Transverse colon (tissue), 4 donors: ENCODE data around the gene DGKD. TPM values are rescaled to one million over a fixed set of nuclear protein-coding genes. Genes with fewer than 3 reads are reported as not detected.
A peak's percentile ranks its signal among the peaks of the same experiment; 100 is the strongest.

Experiments used
- DNase-seq: peaks from one replicate; pipeline ENCODE4 v3.0.0-alpha.2; 2019
- H3K27ac ChIP-seq, 4 donors: fragments of 200-600 bp; sonication (generic); 2 replicates each; pipeline ENCODE4 v1.5.1; 2016 to 2018; ENCODE audit warnings: inconsistent platforms in 4 of 4
- H3K27me3 ChIP-seq: fragments of 200-600 bp; sonication (generic); 2 replicates; pipeline ENCODE4 v1.5.1; 2017; ENCODE audit warnings: inconsistent platforms
- H3K36me3 ChIP-seq, 4 donors: fragments of 200-600 bp; sonication (generic); 2 replicates each; pipeline ENCODE4 v1.5.1; 2017 to 2019; ENCODE audit warnings: inconsistent platforms in 4 of 4
- H3K4me1 ChIP-seq, 4 donors: fragments of 200-600 bp; sonication (generic); 2 replicates each; pipeline ENCODE4 v1.5.1; 2017 to 2020; ENCODE audit warnings: inconsistent platforms in 4 of 4
- H3K4me3 ChIP-seq, 4 donors: fragments of 200-600 bp; sonication (generic); 1 replicate in 1 of 4; 2 replicates in 3 of 4; pipeline versions ENCODE4 v1.5.1 to v1.6.1; 2017 to 2019; ENCODE audit warnings: inconsistent platforms in 4 of 4
- H3K9me3 ChIP-seq, 2 donors: fragments of 200-600 bp; sonication (generic); 2 replicates each; pipeline ENCODE4 v1.5.1; 2017 to 2019; ENCODE audit warnings: inconsistent platforms in 2 of 2
- EP300 ChIP-seq: sonication (generic); formaldehyde crosslinking; IDR thresholded peaks from one replicate; pipeline ENCODE4 v1.6.1; 2017; ENCODE audit warnings: antibody characterized with exemption, low read depth
- POLR2A ChIP-seq: fragments of 450-650 bp; IDR thresholded peaks from one replicate; pipeline ENCODE4 v1.6.1; 2016; ENCODE audit warnings: antibody characterized with exemption, mild to moderate bottlenecking, moderate library complexity
- POLR2AphosphoS5 ChIP-seq, 3 donors: sonication (generic); formaldehyde crosslinking; IDR thresholded peaks; one replicate each; pipeline ENCODE4 v1.6.1; 2016; ENCODE audit warnings: antibody characterized with exemption in 3 of 3
- WGBS, 2 donors: methylation state at CpG; one replicate each; pipeline ENCODE4 v1.1.5; 2018; ENCODE audit warnings: low coverage in 1 of 2; 5-methylcytosine and 5-hydroxymethylcytosine counted together
- in situ Hi-C, 4 donors: fragments of 200-750 bp; cut with MboI; loops; one replicate each; pipeline versions ENCODE4 v1.15.0 to v1.15.1; 2017; ENCODE audit warnings: low sequenced_read_pairs in 3 of 4, low pct_ligation_motif_present in 1 of 4, low pct_unique_long_range_greater_than_20kb in 1 of 4
- intact Hi-C: fragments of 100-400 bp; cut with DNase I; formaldehyde crosslinking; loops from one replicate; pipeline ENCODE4 v1.15.1; 2023; ENCODE audit warnings: low total_unique reads
- total RNA-seq, 4 donors: library from RNA; depleted of rRNA; stranded (reverse); fragments of >200 nt; gene quantifications; one replicate each; pipeline ENCODE4 v1.1.0, GENCODE V29; 2016
- TF ChIP-seq, protein P1 (sequence below), 5 experiments: fragments of 200-600 bp in 3 of 5; fragments of 450-650 bp in 2 of 5; sonication (generic) in 3 of 5; IDR thresholded peaks; 1 replicate in 2 of 5; 2 replicates in 3 of 5; pipeline ENCODE4 v1.5.1; 2016 to 2017; ENCODE audit warnings: antibody characterized with exemption in 5 of 5, inconsistent platforms in 3 of 5, mild to moderate bottlenecking in 2 of 5, moderate library complexity in 1 of 5

Gene DGKD
- total RNA-seq, 4 donors from 2014 or later: 55.7 to 166 (median 91.5) TPM

DNA sequence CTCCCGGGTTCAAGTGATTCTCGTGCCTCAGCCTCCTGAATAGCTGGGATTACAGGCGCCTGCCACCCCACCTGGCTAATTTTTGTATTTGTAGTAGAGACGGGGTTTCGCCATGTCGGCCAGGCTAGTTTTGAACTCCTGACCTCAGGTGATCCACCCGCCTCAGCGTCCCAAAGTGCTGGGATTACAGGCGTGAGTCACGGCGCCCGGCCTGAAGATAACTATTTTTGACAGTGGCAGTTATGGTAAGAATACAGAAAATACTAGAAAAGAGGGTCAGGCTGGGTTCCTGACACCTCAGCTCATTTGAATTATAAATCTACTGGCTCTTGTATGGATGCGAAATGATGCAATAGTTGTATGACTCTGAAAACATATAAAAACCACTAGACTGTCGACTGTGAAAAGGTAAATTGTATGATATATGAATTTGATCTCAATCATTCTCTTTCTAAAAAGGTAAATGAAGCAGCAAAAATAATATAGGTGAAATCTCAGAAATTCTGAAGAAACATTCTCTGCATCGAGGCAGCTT lies 11.1 kb upstream of the DGKD start:
- Histone ChIP-seq H3K36me3 (no peaks in the 10 kb centered on the region), H3K27ac (no peak overlapping the region), H3K9me3 (no peaks in the 10 kb centered on the region), H3K4me1 (peaks cover 0 to 15% (median 4%) of the 10 kb centered on the region in 4 donors), H3K4me3 (no peak overlapping the region), H3K27me3 (no peaks in the 10 kb centered on the region)
- in situ Hi-C loops: no loop called here
- TF ChIP-seq, protein P1, sequence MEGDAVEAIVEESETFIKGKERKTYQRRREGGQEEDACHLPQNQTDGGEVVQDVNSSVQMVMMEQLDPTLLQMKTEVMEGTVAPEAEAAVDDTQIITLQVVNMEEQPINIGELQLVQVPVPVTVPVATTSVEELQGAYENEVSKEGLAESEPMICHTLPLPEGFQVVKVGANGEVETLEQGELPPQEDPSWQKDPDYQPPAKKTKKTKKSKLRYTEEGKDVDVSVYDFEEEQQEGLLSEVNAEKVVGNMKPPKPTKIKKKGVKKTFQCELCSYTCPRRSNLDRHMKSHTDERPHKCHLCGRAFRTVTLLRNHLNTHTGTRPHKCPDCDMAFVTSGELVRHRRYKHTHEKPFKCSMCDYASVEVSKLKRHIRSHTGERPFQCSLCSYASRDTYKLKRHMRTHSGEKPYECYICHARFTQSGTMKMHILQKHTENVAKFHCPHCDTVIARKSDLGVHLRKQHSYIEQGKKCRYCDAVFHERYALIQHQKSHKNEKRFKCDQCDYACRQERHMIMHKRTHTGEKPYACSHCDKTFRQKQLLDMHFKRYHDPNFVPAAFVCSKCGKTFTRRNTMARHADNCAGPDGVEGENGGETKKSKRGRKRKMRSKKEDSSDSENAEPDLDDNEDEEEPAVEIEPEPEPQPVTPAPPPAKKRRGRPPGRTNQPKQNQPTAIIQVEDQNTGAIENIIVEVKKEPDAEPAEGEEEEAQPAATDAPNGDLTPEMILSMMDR (IDR thresholded peaks at IDR 0.05): no peak
- TF ChIP-seq POLR2AphosphoS5 (IDR thresholded peaks at IDR 0.05) (no peak), POLR2A (no peak), EP300 (no peak)
- intact Hi-C loops: no loop called here
- 88 to 90% methylated on average over 2 to 15 of the region's 15 CpGs for WGBS, 2 donors
- DNase-seq: no peak

DNA sequence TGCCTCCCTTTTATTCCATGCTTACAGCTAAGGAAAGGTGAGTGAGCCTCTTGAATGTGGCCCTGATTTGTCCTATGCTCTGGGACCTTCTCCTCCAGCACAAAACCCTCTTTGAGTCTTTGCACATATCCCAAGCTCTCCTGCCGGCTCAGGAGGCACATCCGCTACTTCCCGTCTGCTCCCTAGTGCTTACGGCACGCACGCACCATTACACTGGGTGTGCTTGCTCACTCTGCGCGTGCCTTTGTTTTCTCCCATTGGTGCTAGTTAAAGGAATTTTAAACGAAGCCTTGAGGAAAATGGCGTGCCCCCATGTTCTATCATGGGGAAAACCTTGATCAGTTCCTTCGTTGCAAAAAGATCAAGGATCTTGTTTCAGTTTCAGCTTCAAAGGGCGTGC lies 7.9 kb upstream of the DGKD start:
- no peak for TF ChIP-seq POLR2A
- TF ChIP-seq, protein P1 (IDR thresholded peaks at IDR 0.05): no peak
- TF ChIP-seq POLR2AphosphoS5 (IDR thresholded peaks at IDR 0.05): no peak
- TF ChIP-seq EP300: no peak
- H3K27me3 ChIP-seq: no peaks in the 10 kb centered on the region
- H3K4me3 ChIP-seq: no peak overlapping the region
- H3K36me3 ChIP-seq: no peaks in the 10 kb centered on the region
- H3K4me1 ChIP-seq: peaks cover 4 to 33% (median 29%) of the 10 kb centered on the region in 4 donors
- no peak overlapping the region for H3K27ac ChIP-seq
- in situ Hi-C loops: no loop called here
- DNase-seq: peak; percentile 1
- H3K9me3 ChIP-seq: no peaks in the 10 kb centered on the region
- intact Hi-C loops: no loop called here
- WGBS, 2 donors: 94% methylated on average over 12 of the region's 12 CpGs; no CpG with 5 or more reads in 1 of the 2 donors

DNA sequence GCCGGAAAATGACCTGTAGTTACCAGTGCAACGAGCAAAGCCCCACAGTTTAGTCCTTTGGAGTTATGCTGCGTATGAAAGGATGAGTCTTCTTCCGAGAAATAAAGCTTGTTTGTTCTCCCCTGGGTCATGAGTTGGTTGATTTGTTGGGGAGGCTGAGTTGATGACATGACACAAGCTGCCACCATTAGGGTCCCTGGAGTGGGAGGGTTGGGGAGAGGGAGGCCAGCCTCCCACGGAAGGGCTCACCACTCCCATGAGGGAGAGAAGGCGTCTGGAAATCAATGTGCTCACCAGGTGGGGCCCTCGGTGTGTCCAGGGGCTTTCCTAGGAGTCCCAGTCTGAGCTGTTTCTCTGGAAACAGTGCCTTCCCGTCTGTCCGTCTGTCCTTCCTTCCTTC lies 7.4 kb upstream of the DGKD start:
- in situ Hi-C loops: no loop called here
- WGBS, 2 donors: 76 to 79% methylated on average over 6 to 9 of the region's 9 CpGs
- peak; percentile 3 for DNase-seq

DNA sequence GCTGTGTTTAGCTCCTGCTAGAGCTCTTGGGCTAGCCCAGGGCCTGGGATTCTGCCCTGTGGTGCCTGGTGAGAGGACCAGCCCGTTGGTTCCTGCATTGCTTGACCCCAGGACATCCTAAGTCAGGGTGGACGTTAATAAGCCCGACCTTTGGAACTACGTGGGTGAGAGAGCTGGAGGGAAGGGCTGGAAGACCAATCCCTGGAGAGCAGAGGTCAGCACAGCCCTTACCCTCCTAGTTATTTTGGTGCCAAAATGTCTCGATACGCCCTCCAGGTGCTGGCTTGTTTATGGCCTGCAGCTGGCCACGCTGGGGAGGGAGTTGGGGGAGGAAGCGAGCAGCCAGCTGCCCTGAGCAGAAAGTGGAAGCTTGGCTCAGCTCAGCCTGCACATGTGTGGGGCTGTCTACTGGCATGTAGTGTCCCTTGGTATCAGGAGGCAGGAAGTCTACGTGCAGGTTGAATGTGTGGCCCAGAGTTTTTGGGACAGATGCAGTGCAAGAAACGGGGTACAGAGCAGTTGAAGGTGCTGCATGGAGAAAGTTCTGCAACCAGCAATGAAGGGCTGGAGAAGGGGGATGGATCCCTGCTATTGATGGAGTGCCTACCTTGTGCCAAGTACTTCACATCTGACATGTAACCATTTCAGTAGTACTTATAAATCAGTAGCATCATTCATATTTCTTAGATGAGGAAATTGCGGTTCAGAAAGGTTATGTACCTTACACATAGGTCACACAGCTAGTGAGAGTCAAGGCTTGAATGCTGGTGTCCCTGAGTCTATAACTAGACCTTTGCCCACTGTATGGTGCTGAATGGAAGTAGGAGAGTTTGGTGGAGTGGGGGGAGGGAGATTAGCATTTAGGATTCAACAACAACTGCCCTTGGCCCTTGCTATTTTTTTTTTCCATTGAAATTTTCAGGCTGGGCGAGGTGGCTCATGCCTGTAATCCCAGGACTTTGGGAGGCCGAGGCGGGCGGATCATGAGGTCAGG lies 5.0 kb upstream of the DGKD start:
- no peaks in the 10 kb centered on the region for H3K27me3 ChIP-seq
- H3K4me3 ChIP-seq: no peak overlapping the region
- intact Hi-C loops (no loop called here), in situ Hi-C loops (no loop called here)
- H3K4me1 ChIP-seq: peaks cover 7 to 47% (median 43%) of the 10 kb centered on the region in 4 donors
- peak overlapping the region; percentile 56 to 78 (median 70) for H3K27ac ChIP-seq
- WGBS, 2 donors: 39 to 77% methylated on average over 4 to 15 of the region's 15 CpGs
- DNase-seq: peak; percentile 82
- H3K9me3 ChIP-seq: no peaks in the 10 kb centered on the region
- H3K36me3 ChIP-seq: no peaks in the 10 kb centered on the region
- TF ChIP-seq, protein P1 (IDR thresholded peaks at IDR 0.05): no peak
- TF ChIP-seq POLR2AphosphoS5 (IDR thresholded peaks at IDR 0.05): peak; percentile 46 to 87 (median 82)

More for the DNA sequence above, 7.4 kb upstream of the DGKD start:
- H3K27ac ChIP-seq: no peak overlapping the region
- H3K4me3 ChIP-seq: no peak overlapping the region
- H3K4me1 ChIP-seq: peaks cover 4 to 35% (median 30%) of the 10 kb centered on the region in 4 donors
- H3K36me3 ChIP-seq: no peaks in the 10 kb centered on the region
- intact Hi-C loops: no loop called here
- H3K27me3 ChIP-seq: no peaks in the 10 kb centered on the region
- TF ChIP-seq POLR2AphosphoS5 (IDR thresholded peaks at IDR 0.05) (no peak), EP300 (no peak), POLR2A (no peak)
- TF ChIP-seq, protein P1 (IDR thresholded peaks at IDR 0.05): no peak
- no peaks in the 10 kb centered on the region for H3K9me3 ChIP-seq
